K562 (cell line): ENCODE measurements around the gene MYL6B. TPM values are rescaled to one million over a fixed set of nuclear protein-coding genes. Genes with fewer than 3 reads are reported as not detected.
A peak's percentile ranks its signal among the peaks of the same experiment; 100 is the strongest.

Experiments used
- AFF1 ChIP-seq, 2 experiments: fragments of 450-650 bp; IDR thresholded peaks; 2 replicates each; pipeline ENCODE4 v1.6.1; 2018; ENCODE audit warnings: mild to moderate bottlenecking in 2 of 2, low read depth in 1 of 2; ENCODE audit not compliant: partially characterized antibody in 2 of 2
- C11orf30 ChIP-seq: fragments of 450-650 bp; IDR thresholded peaks from 2 replicates; pipeline ENCODE4 v1.6.1; 2016; ENCODE audit warnings: low read depth, mild to moderate bottlenecking
- DNMT1 ChIP-seq: fragments of 450-650 bp; IDR thresholded peaks from 2 replicates; pipeline ENCODE4 v1.6.1; 2016; ENCODE audit warnings: antibody characterized with exemption, mild to moderate bottlenecking
- E2F5 ChIP-seq: sonication (generic); formaldehyde crosslinking; IDR thresholded peaks from 2 replicates; pipeline ENCODE4 v1.8.0; 2022; ENCODE audit warnings: mild to moderate bottlenecking, missing genetic modification reagents
- MLLT1 ChIP-seq, 2 experiments: fragments of 450-650 bp; IDR thresholded peaks; 2 replicates each; pipeline ENCODE4 v1.6.1; 2016
- NFXL1 ChIP-seq: fragments of 450-650 bp; formaldehyde crosslinking; IDR thresholded peaks from 2 replicates; pipeline ENCODE4 v1.4.0; 2021; ENCODE audit warnings: mild to moderate bottlenecking
- RBM22 ChIP-seq: fragments of 200-400 bp; formaldehyde crosslinking; IDR thresholded peaks from 2 replicates; pipeline ENCODE4 v1.6.1; 2018; ENCODE audit warnings: low read length, low read depth; ENCODE audit not compliant: poor library complexity, severe bottlenecking
- ZBTB7A ChIP-seq: IDR thresholded peaks from 2 replicates; pipeline ENCODE4 v1.6.1; 2011; ENCODE audit warnings: low read depth, mild to moderate bottlenecking, low read length, moderate library complexity, borderline replicate concordance; ENCODE audit not compliant: control insufficient read depth
- ZC3H4 ChIP-seq: sonication (generic); formaldehyde crosslinking; IDR thresholded peaks from 2 replicates; pipeline ENCODE4 v1.9.0; 2021; ENCODE audit warnings: missing genetic modification reagents, borderline replicate concordance
- ZNF121 ChIP-seq: sonication (generic); formaldehyde crosslinking; conservative IDR thresholded peaks from 2 replicates; pipeline ENCODE4 v1.8.0; 2022; ENCODE audit warnings: missing genetic modification reagents
- ZNF140 ChIP-seq: fragments of 250-450 bp; sonication (Bioruptor Pico); IDR thresholded peaks from 2 replicates; pipeline ENCODE4 v1.8.0; 2021; ENCODE audit warnings: moderate library complexity, mild to moderate bottlenecking, inconsistent platforms
- ZNF551 ChIP-seq: fragments of 250-450 bp; sonication (Bioruptor Pico); IDR thresholded peaks from 2 replicates; pipeline ENCODE4 v1.5.0; 2021; ENCODE audit warnings: mild to moderate bottlenecking, moderate library complexity
- polyA plus RNA-seq, 8 experiments: library from polyadenylated mRNA; depleted of rRNA in 4 of 8; stranded (reverse) in 5 of 8; unstranded in 3 of 8; fragments of >200 nt; fragmentation: Nextera tagmentation in 2 of 8; fragmentation: Illumina TruSeq in 1 of 8; extraction: Ambion mirVana in 2 of 8; extraction: Trizol in 1 of 8; gene quantifications; 2 replicates each; pipeline versions ENCODE4 v1.2.1 to v1.2.3, GENCODE V29; 2011 to 2014; ENCODE audit warnings: inconsistent platforms in 1 of 8, missing spikeins in 1 of 8
- total RNA-seq, 7 experiments: library from RNA; depleted of rRNA in 6 of 7; stranded (reverse); fragments of >200 nt in 6 of 7; fragmentation: Illumina TruSeq in 2 of 7; extraction: Trizol in 2 of 7; gene quantifications; 2 replicates each; pipeline versions ENCODE4 v1.2.1 to v1.2.3, GENCODE V29; 2011 to 2021; ENCODE audit warnings: low replicate concordance in 1 of 7

The MYL6B gene
- total and polyA plus RNA-seq, 9 of the 15 experiments (the other 6 are each of a cell fraction or from before 2014, with no cell fraction given): 42.8 to 77.3 (median 68.6) TPM

GRCh38 chr12:56159482-56160192, 7.2 kb downstream of the MYL6B start (continued):
- TF ChIP-seq E2F5 (CRISPR knock-in tag) (0 out of 2 replicates have a peak, but pooled peaks have one; percentile 30), ZNF121 (CRISPR knock-in tag) (no peak), MLLT1 (IDR thresholded peaks at IDR 0.05) (no peak), C11orf30 (no peak), ZNF551 (CRISPR knock-in tag) (no peak), NFXL1 (CRISPR knock-in tag) (0 out of 2 replicates have a peak, but pooled peaks have one; percentile 22), ZNF140 (no peak), AFF1 (IDR thresholded peaks at IDR 0.05; ENCODE audit: low read depth in 1 of 2, partially characterized antibody in 2 of 2) (no peak), ZBTB7A (no peak), DNMT1 (no peak), RBM22 (no peak), ZC3H4 (CRISPR knock-in tag) (0 out of 2 replicates have a peak, but pooled peaks have one; percentile 40)
- TF ChIP-seq, all 486 proteins: peak for 7
